BJ (cell line): ENCODE results near the gene MTERF2. TPM values are rescaled to one million over a fixed set of nuclear protein-coding genes. Genes with fewer than 3 reads are reported as not detected.

Experiments used
- CTCF ChIA-PET: fragments of 350-600 bp; formaldehyde crosslinking; extraction: SDS; loops from one replicate; lab custom pipeline; 2021; ENCODE audit warnings: antibody characterized with exemption, inconsistent platforms; lab: Yijun Ruan, JAX
- POLR2A ChIA-PET: fragments of 300-600 bp; sonication (Branson Sonifier 250); formaldehyde crosslinking; extraction: SDS; loops from one replicate; lab custom pipeline; 2021; ENCODE audit warnings: antibody characterized with exemption; lab: Charles Lee
- DNase-seq: peaks from one replicate; pipeline ENCODE4 v3.0.0-alpha.2; 2011; ENCODE audit warnings: low read depth
- H3K27me3 ChIP-seq: 2 replicates; pipeline ENCODE4 v1.6.0; 2011; ENCODE audit warnings: low read length; ENCODE audit not compliant: control insufficient read depth, insufficient read depth
- H3K36me3 ChIP-seq: 2 replicates; pipeline ENCODE4 v1.5.1; 2011; ENCODE audit warnings: low read length; ENCODE audit not compliant: control insufficient read depth, insufficient read depth
- H3K4me3 ChIP-seq: 2 replicates; pipeline ENCODE4 v1.5.1; 2011; ENCODE audit warnings: low read depth, mild to moderate bottlenecking, control low read depth, low read length
- CTCF ChIP-seq: IDR thresholded peaks from 2 replicates; pipeline ENCODE4 v1.5.1; 2011; ENCODE audit warnings: low read depth, mild to moderate bottlenecking, control low read depth, inconsistent platforms, low read length, moderate library complexity; ENCODE audit not compliant: insufficient read depth
- polyA plus RNA-seq: library from polyadenylated mRNA; depleted of rRNA; stranded (reverse); fragments of >200 nt; gene quantifications from 2 replicates; pipeline ENCODE4 v1.2.3, GENCODE V29; 2011

Gene MTERF2
- polyA plus RNA-seq, 1 experiment = 3.2 TPM

- Histone ChIP-seq H3K27me3 (no peaks in the 10 kb centered on the region), H3K4me3 (no peak overlapping the region), H3K36me3 (peaks cover 1% of the 10 kb centered on the region; the same call in 1 of the 2 replicates)
- CTCF ChIA-PET = no interaction called here
- no peak for DNase-seq
- POLR2A ChIA-PET = interaction anchor here (0.6 kb wide), 1 partner anchor 10 kb away, joined by 5 read pairs; no protein-coding TSS in a partner anchor
- no peak for TF ChIP-seq CTCF
Measured at GRCh38 chr12:106987846-106988245, 900 bp upstream of the MTERF2 start.

- Histone ChIP-seq H3K4me3 (peak overlapping the region; percentile 51), H3K36me3 (peaks cover 1% of the 10 kb centered on the region; the same call in 1 of the 2 replicates), H3K27me3 (no peaks in the 10 kb centered on the region)
- CTCF ChIA-PET = interaction anchor here (0.6 kb wide), 1 partner anchor 12 kb away, joined by 3 read pairs; no protein-coding TSS in a partner anchor
- POLR2A ChIA-PET = interaction anchor here (1.2 kb wide), 1 partner anchor 30 kb away, joined by 4 read pairs; the partner anchor contains the start of gene TMEM263
- DNase-seq = no peak
- TF ChIP-seq CTCF = no peak
Measured at GRCh38 chr12:106986135-106986534, 811 bp downstream of the MTERF2 start.

- no peak for DNase-seq
- peaks cover 1% of the 10 kb centered on the region; the same call in 1 of the 2 replicates for H3K36me3 ChIP-seq
- no peaks in the 10 kb centered on the region for H3K27me3 ChIP-seq
- TF ChIP-seq CTCF = no peak
- no peak overlapping the region for H3K4me3 ChIP-seq
- ChIA-PET CTCF (no interaction called here), POLR2A (no interaction called here)
Measured at GRCh38 chr12:106985479-106985878, 1.5 kb downstream of the MTERF2 start.

GRCh38 chr12:106984588-106985137 is 2.3 kb downstream of the MTERF2 start:
- CTCF ChIA-PET = no interaction called here

More at GRCh38 chr12:106984588-106985137, 2.3 kb downstream of the MTERF2 start:
- no peaks in the 10 kb centered on the region for H3K27me3 ChIP-seq
- no peak for DNase-seq
- POLR2A ChIA-PET = no interaction called here
- no peak for TF ChIP-seq CTCF
- H3K4me3 ChIP-seq = no peak overlapping the region
- peaks cover 1% of the 10 kb centered on the region; the same call in 1 of the 2 replicates for H3K36me3 ChIP-seq
